OCI-M2 (cell line): ENCODE measurements around the gene HSPA8.
"Not testable (repeated sequence)": the region's sequence is repeated elsewhere in the genome, so short reads cannot be mapped to it uniquely, and the experiment has no call there.

Source experiments
- DNase-seq: peaks from one replicate; lab custom pipeline; 2025; ENCODE audit not compliant: unreplicated experiment; lab: John Stamatoyannopoulos, UW

The HSPA8 gene

DNA sequence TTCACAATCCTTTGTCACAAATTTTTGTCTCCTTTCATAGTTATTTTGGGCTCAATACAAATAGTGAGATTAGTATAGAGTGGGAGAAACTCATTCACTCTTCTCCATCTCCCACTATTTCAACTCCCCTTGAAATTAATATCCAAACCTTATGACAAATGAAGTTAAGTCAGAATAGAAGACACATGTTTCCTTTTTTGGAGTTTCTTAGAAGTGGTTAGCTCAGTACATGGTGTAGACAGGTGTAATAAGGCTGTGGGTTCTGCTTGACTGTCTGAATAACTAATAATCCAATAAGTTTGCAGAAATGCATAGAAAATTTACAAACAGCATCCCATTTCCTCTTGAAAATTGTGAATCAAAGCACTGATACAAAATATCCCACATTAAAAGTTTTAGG is 10.8 kb upstream of the HSPA8 start:
- DNase-seq: no peak

GRCh38 chr11:123072332-123072761 is 10.4 kb upstream of the HSPA8 start:
- no peak for DNase-seq

DNA sequence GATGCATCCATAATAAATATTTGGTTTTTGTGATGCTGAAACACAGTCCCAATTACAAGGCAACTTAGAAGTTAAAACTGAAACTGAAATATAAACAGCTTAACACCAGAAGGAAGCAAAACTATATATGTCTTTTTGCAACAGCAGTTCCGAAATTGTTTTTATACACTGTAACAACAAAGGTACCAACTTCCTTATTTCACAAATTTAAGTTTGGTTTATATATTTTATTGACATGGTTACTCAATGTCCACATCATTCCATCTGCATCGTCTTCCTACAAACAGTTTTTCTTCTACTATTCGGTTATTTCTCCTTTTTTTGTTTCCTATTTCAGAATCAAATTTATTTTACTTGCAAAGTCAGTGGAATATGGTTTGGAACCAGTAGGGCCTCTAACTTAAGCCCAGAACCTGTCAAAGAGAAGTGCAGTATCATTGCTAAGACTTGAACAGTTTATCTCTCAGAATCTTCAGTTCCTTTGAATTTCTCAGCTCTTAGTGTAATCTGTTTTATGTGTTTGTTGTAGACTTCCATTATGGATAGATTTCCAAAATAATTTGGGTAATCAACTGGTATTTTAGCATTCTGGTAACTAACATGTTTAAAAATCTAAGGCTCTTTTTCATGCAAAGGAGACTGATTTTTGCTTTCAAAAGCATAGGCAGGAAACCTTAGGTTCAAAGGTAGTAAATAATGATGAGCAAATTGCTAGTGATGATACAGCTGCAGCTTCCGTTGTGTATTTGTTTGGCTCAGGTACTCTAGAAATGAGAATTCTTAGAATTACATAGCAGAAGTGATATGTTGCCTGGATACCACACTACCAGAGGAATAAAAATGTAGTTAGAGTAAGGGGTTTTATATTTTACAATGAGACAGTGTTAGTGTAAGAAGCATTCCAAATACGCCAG is 8.2 kb upstream of the HSPA8 start:
- no peak for DNase-seq

DNA sequence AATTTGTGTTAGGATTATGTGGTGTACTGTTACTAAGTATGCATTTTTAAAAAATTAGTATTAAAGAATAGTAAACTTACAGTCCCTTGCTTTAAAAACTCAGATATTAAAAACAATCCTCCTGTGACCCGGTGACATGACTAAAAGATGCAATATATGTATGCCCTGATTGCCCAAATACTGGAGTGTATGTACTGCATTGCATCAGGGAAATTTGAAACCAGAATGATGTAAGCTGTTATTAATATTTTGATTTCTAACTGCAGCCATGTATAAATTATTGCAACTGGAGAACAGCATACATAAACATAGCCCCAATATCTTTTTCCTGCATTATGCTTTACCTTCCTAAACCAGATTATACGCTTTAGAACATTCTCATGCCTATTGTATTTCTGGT is 3.7 kb upstream of the HSPA8 start:
- DNase-seq: no peak

GRCh38 chr11:123063826-123064657 is 2.1 kb upstream of the HSPA8 start:
- no peak for DNase-seq

- DNase-seq: no peak
Observed at GRCh38 chr11:123062892-123063825, 1.2 kb upstream of the HSPA8 start.

- peak; percentile 77 for DNase-seq
Observed at GRCh38 chr11:123062158-123062891, 389 bp upstream of the HSPA8 start.

DNA sequence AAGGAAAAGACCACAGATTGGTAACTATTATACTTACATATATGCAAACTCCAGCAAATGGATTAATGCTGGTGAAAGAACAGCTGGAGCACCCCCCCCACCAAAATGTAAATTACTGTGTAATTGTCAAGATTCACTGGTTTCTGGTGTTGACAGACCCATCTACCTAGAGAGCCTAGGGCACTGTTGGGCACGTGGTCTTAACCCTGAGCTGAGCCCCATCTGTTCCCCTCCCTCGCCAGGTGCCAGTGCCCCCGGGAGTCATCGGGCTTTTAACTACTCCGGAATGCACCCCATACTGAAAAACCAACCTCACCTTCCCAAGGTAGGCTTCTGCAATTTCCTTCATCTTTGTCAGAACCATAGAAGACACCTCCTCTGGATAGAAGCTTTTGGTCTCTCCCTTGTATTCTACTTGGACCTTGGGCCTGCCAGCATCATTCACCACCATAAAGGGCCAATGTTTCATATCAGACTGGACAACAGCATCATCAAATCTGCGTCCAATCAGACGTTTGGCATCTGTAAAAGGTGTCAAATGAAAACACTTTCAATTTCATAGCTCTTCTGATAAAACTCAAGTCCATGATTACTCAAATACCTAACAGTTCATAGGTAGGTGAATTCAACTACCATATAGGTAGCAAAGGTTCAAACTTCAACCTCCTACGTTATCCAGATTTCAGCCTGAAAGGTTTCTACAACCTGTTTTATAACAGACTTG is 1.5 kb downstream of the HSPA8 start:
- no peak for DNase-seq

GRCh38 chr11:123059041-123059920 is 2.7 kb downstream of the HSPA8 start:
- not testable (repeated sequence) for DNase-seq

- DNase-seq: no peak
Observed at GRCh38 chr11:123057661-123058305, 4.2 kb downstream of the HSPA8 start.

DNA sequence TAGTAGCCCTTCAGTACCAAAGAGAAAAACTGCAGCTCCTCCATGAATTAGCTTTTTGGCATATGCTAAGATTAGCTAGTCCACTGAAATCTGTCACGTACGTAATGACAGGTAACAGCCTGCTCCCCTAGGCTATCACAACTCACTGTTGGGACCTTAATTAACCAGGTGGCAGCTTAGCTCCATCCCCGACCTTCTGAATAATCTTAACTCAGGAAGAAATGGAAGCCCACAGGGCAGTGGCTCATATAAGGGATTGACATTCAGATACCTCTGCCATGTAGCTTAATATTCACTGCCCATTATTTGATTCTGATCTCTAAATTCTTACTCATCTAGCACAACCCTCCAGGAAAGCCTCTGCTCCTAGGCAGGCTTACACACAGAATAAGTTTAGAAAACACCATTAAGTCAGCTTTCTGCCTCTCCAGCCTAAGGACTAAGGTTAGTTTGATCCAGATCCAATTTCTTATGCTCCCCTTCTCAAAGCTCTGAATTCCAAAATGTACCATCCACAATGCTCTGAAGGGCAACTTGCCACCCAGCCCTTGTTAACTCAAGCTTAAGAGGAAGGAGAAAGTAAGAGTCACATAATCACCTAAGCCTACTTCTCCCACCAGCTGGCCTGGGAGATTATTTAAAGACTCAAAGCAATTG is 5.0 kb downstream of the HSPA8 start:
- no peak for DNase-seq

GRCh38 chr11:123055191-123055901 is 6.6 kb downstream of the HSPA8 start:
- no peak for DNase-seq

GRCh38 chr11:123054301-123055065 is 7.5 kb downstream of the HSPA8 start:
- no peak for DNase-seq

DNA sequence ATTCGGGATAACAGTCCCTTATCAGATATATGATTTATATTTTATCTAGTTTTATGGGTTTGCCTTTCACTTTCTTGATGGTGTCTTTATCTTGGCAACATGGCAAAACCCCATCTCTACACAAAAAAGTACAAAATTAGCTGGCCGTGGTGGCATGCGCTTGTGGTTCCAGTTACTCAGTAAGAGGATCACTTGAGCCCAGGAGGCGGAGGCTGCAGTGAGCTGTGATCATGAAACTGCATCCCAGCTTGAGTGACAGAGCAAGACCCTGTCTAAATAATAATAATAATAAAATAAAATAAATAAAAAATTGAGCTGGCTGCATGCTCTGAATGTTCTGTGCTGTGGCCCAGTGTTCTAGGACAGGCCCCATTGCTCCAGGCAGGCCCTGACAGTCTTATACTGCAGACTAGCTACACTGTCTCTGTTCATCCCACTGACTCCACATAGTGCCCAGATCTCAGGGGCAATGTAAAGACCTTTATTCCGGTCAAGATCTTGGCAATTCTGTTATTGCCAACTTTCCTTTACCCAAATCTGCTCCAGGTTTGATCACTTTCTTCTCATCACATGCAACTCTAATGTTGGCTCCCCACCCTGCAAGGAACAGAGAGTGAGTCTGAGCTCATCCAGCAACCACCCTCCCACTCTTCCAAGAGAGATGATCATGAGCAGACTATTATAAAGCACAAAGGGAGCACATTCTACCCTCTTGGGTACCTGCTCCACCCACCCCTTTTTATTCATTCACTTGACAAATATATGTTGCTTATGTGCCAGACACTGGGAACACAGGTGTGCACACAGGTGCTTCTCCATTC is 8.8 kb downstream of the HSPA8 start:
- DNase-seq: no peak

DNA sequence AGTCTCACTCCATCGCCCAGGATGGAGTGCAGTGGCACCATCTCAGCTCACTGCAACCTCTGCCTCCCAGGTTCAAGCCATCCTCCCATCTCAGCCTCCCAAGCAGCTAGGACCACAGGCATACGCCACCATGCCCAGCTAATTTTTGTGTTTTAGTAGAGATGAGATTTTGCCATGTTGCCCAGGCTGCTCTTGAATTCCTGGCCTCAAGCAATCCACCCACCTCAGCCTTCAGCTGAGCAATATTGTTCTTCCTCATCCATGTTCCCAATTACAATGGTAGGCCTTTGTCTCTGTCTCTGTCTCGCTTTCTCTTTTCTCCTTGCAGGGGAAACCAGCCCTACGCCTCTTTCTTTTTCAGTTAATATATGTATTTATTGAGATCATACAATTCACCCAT is 10.3 kb downstream of the HSPA8 start:
- no peak for DNase-seq
